GM18502 (cell line): ENCODE results near the gene NKX2-8.

Experiments
- ATAC-seq: cut with Tn5 transposase; IDR thresholded peaks from one replicate; pipeline ENCODE4 v1.9.1; 2021; ENCODE audit warnings: mild to moderate bottlenecking; ENCODE audit not compliant: unreplicated experiment, poor library complexity

The NKX2-8 gene

DNA sequence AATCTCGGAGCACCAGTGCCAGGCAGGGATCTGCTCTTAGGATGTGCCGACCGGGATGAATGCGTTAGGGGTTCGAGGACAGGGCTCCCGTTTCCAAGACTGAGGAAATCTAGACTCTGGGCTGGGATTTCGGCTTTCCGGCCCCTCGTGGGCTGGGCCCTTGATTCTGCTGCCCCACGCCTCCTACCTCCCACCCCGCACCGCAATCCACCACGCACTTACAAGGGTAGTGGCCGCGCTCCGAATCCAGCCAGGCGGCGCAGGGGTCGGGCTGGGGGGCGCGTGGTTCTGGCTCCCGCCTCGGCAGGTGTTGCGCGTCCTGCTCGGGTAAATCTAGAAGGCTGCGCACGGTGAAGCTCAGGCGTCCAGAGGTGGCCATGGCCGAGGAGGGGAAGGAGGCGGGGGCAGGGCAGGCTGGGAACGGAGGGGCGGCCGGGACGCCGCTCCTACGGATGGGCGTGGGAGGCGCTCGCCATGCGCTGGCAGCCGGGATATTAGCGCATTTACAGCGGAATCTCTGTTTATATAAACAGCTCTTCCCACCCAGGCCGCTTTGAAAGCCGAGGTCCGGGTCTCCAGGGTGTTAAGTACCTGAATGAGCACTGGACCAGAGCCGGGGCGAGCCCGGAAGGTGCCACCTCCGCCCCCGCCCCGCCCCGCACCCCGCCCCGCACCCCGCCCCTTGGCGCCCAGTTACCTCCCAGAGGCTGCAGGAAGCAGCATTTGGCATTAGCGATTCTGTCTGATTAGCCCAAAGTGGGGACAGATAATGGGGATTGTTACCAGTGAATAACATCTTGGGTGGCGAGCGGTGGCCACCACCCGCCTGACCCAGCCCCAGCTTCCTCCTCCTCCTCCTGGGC is at the start of gene NKX2-8:
NKX2-8 (minus strand) TSS at position 604 of the 863 bp plus-strand sequence; CDS start at position 379, 225 bp downstream.
- no peak for ATAC-seq

DNA sequence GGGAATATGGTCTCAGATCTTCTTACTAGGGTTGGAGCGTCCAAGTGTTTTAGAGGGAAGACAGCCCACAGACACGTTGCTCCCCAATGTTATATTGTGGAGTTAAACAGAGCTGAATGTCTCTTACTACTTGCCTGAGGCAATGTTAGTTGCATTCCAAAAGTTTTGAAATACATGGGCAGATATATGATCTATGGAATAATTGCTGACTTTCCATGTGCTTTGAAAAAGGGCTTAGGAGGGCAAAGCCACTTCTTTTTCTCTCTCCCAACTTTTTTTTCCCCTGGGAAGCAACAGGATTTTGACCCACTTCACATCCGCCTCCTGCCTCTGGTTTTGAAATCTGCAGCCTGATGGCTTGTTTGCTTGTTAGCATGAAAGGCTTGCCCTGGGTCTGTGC is 45.6 kb upstream of the NKX2-8 start:
- no peak for ATAC-seq

DNA sequence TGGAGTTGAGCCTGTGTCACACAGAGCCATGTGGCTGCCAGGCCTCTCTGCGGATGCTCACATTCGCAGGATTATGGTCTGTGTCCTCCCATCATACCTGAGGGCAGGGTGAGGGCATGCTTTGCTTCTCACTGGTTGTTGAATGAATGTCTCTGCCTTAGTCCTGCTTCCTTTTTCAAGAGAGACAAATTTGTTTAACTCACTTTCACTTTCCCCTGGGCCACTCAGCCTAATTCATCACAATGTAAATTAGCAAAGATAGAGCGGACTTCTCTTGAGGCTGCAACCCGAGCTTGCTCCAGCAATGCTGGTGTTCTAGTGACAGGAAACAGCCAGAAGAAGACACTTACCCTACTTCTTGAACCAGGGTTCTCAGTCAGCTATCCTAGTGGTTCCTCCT is 43.7 kb upstream of the NKX2-8 start:
- ATAC-seq, result no peak

DNA sequence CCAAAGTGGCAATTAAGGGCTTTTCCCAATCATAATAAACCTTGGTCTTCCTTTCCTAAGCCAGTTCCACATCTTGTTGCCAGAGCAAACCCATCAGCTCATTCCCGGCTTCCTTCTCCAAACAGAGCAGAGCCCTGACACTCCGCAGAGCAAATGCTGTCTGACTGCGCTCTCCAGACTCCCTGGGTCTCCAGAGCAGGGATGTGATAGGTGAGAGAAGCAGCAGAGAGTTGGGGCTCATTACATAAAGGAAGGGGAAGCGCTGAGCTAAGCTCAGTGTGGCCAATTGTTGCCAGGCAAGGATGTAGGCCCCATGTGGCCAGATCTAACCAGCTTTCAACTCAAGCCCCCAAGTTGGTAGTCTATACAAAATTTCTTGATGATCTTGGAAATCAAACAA is 43.0 kb upstream of the NKX2-8 start:
- no peak for ATAC-seq

DNA sequence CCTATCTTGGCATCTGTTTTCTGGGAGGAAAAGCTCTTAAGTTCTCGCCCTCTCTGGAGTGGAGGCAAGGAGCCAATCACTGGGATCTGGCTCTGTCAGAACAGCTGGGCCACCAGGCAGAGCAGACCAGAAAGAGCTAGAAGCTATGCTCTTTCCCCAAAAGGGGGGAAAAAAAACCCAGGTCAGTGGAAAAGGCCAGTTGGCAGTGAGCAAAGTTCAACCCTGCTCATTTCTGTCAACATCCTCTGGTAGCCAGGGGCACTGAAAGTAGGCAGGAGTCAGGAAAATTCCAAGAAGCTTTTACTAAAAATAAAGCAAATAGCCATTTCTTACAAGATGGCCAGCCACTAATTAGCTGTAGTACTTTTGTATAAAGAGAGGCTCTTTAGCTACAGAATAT is 42.6 kb upstream of the NKX2-8 start:
- no peak for ATAC-seq

DNA sequence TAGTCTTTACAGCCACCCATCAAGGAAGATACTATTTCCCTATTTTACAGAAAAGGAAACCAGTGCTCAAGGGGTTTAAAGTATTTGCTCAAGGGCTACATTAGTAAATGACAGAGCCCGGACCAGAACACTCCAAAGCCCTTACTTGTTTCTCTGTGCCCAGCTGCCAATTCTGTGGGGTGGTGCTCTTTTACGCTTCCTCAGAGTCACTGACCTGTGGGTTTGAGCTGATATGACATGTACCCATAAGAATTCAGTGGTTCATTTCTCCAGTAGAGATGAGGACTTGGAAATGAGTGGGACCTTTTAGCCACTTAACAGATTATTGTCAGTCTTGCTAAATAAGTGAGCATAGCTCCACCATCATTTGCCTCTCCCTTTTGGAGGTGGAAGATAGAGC is 37.4 kb upstream of the NKX2-8 start:
- ATAC-seq, result no peak

DNA sequence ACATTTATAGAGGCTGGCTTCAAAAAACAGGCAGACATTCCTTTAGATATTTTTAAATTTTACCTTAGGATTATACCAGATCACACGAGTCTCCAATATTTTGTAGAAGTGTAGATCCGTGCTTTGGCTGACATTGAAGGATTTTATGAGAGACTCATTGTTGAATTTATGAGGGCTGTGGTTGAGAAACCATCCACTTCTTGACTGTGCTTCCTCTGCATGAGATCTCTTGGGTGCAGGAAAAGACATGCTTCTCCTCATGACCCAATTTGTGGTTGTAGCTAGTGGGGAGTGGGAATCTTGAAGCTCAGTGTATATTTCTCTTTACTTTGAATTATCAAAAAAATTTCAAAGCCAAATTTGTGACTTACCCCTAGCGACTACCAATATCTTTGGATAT is 36.7 kb upstream of the NKX2-8 start:
- ATAC-seq, result no peak

DNA sequence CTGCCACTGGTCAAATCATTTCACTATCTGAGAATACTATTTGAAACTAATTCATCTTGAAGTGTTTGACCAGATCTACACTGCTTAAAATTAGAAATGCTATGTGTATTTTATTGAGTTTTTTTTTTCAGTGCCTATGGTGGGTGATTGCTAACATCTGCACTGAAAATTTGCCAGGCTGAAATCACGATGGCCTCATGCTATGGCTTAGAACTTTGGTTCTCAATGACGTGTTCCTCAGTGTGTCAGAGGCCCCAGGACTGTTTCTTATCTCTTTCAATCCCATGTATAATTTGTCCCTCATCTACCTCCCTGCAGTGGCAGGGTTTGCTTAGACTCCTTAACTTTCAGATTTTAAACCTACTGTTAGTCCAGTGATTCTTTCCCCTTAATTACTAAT is 36.2 kb upstream of the NKX2-8 start:
- ATAC-seq, result no peak

DNA sequence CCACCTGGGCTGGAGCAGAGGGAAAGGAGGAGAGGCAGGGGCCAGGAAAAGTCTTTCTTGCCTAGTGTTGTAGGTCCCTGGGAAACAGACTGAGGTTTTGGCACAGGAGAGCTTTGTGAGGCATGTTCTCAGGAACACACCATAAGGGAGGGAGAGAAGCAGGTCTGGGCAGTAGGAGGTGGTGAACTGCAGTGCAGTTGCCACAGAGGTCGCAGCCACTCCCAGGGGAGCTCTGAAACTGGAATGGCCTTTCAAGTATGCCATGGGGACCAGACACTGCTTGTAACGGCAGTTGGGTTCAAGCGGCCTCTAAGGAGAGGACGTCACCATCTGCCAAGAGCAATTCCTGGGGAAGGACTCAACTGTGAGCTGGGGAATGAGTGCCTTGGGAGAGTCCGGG is 35.4 kb upstream of the NKX2-8 start:
- no peak for ATAC-seq

DNA sequence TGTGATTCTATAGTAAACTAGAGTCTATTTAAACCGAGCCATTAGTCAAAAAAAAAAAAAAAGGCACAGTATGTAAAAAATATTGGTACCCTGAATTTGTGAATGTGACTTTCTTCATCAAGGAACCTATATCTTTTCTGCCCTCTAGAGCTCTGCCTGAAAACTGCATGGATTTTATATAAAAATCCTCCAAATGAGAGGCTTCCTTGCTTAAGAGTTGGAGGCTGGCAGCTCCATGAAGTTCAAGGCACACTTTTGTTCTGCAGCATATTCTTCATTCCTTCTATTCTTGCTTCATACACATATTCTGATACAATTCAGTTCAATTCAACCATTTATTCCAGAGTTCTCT is 23.1 kb upstream of the NKX2-8 start:
- ATAC-seq, result no peak

DNA sequence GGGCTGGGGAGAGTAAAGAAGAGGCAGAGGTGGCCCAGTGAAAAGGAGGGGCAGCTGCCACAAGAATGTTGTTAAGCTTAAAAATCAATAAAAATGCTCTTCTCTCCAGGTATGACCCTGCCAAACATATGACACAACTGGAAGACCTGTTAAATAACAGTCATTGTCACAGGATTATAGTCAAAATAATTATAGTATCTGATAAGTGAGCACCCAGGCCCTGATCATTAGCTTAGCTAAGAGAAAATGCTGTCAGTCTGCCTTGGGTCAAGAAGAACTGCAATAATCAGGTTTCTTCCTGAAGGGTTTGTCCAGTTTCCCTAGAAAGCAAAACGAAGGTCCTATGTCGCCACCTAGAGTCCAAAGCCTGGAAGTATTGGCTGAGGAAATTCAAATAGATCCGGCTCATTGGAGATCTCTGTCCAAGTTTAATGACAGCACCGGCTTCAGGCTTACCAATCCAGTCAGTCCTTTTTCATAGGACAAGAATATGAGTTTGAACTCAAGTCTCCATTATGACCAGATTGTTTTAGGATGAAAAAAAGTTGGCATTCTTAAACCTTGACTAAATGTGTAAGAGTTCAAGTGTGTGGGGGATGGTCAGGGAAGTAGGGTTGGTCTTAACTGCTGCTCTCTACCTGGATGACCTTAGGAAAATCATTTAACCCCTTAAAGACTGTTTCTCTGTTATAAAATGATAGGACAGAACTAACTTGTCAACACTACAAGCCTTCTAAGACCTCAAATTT is 22.5 kb upstream of the NKX2-8 start:
- no peak for ATAC-seq

DNA sequence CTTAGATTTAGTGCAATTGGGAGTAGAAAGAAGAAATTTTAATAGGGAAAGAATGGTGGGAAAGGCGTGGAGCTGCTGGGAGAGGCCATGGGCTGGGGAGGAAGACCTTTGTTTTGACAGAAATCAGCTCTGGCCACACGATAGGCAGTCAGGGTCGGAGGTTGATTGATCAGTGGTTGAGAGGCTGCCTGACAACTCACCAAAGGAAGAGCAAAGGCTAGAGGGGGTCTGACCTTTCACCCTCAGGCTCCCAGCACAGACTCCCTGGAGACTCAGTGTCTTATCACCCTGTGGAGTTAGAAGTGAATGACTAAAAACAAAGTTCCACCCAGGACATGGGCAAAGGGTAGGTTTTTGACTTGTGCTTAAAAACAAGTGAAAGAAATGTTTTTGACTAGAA is 18.0 kb upstream of the NKX2-8 start:
- no peak for ATAC-seq

DNA sequence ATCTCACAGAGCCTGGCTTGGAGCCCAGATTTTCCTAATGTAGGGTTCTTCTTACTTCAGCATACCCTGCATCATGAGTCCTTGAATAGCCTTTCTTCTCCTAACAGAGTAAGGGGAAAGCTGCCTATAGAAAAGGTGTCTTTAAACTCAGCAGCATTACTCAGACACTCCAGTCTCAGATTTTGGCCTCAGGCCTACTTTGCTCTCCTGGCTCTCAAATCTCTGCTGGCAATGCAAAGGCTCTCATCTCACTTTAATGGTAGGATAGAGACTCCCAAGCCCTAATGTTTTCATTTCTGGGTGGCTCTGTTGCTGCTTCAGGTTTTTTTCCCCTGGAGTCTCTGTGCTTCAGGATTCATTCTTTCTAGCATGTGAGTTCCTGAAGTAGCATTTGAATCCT is 9.1 kb upstream of the NKX2-8 start:
- no peak for ATAC-seq

DNA sequence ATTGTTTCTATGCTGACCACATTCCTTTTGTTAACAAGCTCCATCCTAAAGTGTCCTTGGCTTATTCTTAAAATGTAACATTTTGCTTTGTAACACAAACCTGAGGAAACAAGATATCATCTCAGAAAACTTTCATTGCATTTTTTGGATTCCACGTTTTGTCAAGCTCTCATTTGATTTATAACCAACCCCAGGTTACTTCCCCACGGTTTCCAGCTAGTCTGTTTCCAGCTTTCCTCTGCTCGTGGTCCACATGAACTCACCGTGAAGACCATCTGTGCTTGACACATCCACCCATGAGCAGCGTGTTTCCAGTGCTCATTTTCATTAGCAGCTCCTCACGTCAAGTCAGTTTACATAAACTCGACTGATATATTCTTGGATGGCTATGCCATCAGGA is 6.4 kb upstream of the NKX2-8 start:
- no peak for ATAC-seq

DNA sequence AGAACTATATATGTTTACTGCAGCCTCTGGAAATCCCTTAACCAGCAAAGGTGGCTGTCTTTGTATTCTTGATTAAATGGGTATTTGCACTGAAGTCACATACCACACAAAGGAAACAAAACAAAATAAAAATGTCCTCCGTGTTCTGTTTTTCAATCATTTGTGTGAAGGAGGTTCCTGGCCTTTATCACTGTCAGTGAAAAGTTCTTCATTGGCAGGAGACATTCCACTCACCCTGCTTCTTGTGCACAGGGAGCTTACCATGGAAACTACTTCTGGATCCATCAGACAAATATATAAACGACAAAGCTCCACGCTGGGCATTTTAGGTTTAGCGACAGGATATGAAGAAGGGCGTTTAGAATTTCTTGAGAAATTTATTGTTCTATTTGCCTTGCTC is 5.7 kb upstream of the NKX2-8 start:
- no peak for ATAC-seq

DNA sequence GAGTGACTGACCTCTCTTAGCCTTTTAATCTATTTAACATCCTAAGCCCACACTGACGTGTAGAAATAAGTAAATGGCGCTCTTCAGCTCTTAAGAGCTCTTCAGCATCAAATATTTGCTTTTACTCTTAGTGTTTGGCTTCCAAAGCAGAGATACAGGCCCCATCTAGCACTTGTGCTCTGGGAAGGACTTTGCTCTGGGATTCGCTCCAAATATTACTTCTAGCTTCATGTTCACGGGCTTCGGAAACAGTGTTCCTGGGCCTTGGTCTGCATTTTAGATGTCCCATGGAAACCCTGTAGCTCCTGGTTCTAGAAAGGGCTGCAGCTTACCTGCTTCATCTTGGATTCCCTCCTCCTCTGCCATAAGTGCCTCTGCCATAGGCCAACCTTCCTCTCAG is 2.7 kb upstream of the NKX2-8 start:
- ATAC-seq, result no peak

DNA sequence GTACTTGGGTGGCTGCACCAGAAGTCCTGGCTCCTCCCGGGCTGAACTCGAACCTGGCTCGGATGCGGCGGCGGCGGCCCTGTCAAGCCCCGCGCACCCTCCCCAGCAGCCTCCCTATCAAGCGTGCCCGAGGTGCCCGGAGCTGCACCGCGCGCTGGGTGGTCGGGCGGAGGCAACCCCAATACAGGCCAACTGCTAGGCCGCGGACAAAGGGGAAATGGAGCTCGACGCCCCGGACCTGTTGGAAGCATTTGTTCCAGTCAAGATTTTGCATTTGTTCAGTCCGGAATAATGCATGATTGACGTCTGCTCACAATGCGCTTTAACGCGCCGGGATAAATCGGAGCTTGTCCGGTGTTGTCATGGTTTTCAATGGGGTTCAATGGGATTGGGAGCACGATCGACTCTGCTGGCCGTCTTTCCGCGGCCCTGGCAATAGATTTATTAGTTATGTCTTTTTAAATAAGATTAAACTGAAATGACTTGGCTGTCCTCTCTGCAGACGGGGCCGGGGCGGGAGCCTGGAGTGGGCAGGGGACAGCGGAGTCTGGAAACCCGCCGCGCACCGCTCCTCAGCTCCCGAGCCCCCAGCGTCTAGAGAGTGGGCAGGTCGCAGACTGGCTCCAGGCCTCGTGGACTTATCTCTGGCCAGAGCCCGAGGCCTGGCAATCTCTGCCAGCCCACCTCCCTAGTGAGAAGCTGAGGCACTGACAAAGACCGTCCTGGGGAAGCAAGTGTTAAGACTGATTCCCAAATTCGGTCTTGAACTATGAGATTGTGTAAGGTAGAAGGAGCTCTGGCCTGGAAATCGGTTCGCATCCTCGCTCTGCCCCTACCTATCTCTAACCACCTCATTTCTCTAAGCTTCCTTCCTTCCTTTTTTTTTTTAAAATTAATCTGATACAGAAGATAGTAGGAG is 1.7 kb upstream of the NKX2-8 start:
- no peak for ATAC-seq

DNA sequence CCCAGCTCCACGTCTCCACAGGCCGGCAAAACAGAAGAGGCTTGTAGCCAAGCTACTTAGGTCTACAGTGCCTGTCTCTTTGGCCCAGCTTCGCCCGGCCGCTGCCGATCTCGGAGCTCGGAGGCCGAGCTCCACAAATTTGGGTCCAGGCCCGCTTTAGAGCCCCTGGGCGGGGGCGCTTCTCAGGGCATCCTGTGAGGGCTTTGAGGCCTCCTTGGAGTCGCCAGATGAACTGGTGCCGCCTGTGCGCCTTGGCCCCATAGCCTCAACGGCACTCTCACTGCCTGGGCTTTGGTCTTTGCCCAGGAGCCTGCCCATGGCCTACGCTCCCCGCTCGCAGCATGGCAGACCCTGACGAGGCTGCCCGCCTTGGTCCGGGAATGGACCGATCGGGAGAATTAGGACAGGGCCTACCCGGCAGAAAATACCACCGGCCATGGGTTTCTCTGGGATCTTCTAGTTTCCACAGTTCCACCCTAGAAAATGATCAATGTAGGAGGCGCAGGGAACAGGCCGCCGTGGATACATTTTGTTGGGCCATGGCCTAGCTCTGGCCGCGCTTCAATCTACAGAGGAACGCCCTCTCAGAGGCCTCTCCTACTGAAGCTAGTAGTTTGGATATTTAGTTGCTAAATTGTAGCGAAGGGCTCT is 953 bp upstream of the NKX2-8 start:
- ATAC-seq, result no peak

DNA sequence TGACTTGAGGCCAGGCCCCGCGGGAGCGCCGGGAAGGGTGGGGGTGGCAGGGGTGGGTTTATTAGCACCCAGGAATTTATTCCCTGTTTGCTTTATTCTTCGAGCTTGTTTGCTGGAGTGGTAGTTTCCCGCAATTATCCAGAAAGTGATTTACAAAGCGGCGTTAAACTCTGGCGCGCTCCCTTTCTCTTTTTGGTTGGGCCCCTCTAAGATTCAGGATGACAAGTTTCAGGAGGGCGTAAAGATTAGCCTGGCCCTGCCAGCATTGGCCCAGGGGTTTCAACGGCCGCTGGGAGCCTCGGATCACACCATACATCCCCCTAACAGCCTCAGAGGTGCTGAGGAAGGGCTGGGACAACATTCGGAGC is 444 bp upstream of the NKX2-8 start:
- ATAC-seq, result no peak
